NCI-H1092 treated with DMSO at 0.1 percent for 48 hours (cell line): ENCODE data around the gene CPAMD8.
"Not testable (repeated sequence)": the region's sequence is repeated elsewhere in the genome, so short reads cannot be mapped to it uniquely, and the experiment has no call there.

Experiments used
- DNase-seq: peaks from one replicate; lab custom pipeline; 2025; lab: John Stamatoyannopoulos, UW

The CPAMD8 gene

DNA sequence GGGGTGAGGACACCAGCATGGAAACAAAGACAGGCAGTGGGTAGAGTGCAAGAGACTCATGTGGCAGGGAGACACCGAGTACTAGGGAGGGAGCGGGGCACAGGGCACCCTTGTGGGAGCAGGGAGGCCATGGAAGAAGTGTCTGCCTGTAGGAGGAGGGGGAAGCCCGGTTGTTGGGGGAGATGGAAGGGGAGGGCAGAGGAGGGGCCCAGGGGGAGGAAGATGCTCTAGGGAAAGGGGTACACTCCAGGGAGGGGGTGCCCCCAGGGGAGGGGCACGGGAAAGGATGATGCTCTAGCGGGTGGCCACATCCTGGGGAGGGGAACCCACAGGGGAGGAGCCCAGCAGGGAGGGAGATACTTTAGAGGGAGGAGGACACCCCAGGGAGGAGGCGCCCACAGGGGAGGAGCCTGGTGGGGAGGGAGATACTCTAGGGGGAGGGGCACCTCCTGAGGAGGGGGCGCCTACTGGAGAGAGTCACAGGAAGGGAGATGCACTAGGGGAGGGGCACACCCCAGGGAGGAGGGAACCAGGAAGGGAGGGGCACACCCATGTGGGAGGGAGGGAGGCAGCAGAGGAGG is 24.9 kb downstream of the CPAMD8 start:
- no peak for DNase-seq

DNA sequence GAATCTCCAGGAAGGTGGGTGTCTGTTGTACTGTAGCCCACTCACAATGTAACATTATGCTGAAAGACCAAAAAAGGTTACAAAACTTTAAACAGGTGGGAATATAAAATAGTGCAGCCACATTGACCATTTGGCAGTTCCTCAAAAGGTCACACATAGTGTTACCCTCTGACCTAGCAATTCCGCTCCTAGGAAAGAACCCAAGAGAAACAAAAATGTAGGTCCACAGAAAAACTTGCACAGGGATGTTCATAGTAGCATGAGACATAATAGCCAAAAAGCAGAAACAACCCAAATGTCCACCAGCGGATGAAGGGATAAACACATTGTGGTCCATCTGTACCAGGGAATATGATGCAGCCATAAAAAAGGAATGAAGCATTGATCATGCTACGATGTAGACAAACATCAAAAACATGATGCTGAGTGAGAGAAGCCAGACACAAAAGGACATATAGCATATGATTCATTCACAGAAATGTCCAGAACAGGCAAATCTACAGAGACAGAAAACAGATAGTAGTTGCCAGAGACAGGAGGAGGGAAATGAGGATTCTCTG is 27.9 kb downstream of the CPAMD8 start:
- DNase-seq: no peak

DNA sequence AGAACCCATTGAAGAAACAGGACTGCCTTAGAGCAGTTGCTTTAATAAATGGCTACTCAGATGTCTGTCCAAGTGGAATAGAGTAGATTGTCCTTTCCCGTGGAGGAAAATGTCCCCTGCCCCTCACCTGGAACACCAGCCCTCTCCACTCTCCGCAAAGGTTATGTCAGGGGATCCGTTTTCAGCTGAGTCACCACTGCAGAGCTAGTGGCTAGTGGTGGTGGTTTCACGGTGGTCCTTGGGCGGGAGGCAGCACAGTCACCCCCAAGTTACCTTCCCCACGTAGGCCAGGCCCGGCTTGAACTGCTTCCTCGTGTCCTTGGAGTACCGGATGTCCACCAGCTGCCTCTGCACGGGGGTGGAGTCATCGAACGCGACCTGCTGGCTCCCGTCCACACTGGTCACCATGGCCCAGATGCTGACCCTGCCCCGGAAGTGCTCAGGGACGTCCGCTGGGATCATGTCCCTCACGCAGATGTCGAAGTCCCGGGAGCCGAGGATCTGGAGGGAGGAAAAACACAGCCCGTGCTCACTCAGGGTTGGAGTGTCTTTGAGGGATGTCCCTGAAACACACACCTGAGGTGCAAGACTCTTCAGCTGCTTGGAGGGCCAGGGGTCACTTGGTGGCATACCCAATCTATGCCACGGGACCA is 29.6 kb downstream of the CPAMD8 start:
- DNase-seq: not testable (repeated sequence)

DNA sequence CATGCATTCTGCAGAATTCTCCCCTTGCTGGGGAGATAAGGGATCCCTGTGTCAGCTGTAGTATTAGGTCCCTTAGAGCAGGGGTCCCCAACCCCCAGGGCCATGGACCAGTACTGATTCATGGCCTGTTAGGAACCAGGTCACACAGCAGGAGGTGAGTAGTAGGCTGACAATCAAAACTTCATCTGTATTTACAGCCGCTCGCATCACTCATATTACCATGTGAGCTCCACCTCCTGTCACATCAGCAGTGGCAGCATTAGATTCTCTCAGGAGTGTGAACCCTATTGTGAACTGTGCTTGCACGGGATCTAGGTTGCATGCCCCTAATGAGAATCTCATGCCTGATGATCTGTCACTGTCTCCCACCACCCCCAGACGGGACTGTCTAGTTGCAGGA is 37.9 kb downstream of the CPAMD8 start:
- DNase-seq: no peak

DNA sequence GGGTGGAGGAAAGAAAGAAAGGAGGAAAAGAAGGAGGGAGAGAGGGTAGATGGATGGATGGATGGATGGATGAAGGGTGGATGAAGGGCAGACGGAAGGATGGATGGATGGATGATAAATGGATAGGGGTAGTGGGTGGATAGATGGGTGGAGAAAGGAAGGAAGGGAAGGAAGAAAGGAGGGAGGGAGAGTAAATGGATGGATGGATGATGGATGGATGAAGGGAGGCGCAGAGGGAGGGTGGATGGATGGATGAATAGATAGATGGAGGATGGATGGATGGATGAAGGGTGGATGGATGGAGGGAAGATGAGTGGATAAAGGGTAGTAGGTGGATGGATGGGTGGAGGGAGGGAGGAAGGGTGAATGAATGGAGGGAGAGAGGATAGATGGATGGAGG is 41.2 kb downstream of the CPAMD8 start:
- no peak for DNase-seq

DNA sequence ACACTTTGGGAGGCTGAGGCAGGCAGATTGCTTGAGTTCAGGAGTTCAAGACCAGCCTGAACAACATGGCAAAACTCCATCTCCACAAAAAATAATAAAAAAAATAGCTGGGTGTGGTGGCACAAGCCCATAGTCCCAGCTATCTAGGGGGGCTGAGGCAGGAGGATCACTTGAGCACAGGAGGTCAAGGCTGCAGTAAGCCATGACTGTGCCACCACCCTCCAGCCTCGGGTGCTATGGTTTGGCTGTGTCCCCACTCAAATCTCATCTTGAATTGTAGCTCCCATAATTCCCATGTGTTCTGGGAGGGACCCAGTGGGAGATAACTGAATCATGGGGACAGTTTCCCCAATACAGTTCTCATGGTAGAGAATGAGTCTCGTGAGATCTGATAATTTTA is 44.0 kb downstream of the CPAMD8 start:
- not testable (repeated sequence) for DNase-seq

DNA sequence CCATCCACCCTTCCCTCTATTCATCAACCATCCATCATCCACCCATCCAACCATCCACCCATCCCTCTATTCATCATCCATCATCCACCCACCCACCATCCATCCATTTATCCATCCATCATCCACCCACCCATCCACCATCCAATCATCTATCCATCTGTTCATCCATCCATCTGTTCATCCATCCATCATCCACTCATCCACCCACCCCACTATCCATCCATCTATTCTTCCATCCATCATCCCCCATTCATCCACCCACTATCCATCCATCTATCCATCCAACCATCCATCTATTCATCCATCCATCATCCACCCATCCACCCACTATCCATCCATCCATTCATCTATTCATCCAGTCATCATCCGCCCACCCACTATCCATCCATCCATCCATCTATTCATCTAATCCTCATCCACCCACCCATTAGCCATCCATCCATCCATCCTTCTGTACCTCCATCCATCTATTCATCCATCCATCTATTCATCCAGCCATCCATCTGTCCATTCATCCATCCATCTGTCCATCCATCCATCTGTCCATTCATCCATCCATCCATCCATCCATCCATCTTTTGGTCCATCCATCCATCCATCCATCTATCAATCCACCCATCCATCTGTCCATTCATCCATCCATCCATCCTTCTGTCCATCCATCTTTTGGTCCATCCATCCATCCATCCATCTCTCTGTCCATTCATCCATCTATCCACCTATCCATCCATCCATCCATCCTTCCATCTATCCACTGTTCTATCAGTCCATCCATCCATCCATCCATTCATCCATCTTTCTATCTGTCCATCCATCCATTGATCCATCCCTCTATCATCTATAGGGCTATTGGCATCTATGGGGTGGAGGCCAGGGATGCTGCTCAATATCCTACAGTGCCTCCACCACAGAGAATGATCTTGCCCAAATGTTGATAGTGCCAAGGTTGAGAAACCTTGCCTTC is 47.5 kb downstream of the CPAMD8 start:
- no peak for DNase-seq

DNA sequence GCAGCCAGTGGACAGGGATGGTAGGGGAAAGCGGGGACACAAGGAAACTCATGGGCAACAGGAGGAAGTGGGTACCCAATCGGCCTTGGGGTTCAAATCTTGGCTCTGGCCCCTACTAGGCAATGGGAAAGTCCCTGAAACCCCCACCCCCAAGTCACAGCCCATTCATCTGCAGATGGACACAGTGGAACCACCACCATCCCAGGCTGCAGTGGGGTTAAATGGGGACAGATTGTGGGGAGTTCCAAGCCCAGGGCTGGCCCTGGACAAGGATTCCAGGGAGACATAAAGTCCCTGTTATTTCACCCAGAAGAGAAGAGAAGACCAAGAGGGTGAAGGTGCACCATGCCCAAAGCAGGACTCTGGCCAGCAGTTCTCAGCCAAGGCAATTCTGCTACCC is 48.5 kb downstream of the CPAMD8 start:
- no peak for DNase-seq

DNA sequence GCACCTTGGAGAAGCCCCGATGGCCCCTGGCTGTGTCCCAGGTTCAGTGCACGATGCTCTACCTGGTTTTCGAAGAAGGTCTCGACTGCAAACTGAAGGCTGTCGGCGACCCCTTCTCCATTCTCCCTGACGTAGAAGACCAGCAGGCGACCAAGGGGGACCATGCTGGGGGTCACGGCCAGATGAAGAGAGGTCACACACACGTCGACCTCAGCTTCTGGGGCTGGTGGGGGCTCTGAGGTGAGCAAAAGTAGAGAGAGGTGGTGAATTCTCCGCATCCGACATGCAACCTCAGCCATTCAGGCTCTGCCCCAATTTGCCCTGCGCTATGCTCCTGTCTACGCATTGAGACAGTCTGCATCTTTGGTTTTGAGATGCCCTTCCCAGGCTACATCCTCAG is 49.3 kb downstream of the CPAMD8 start:
- DNase-seq: no peak

DNA sequence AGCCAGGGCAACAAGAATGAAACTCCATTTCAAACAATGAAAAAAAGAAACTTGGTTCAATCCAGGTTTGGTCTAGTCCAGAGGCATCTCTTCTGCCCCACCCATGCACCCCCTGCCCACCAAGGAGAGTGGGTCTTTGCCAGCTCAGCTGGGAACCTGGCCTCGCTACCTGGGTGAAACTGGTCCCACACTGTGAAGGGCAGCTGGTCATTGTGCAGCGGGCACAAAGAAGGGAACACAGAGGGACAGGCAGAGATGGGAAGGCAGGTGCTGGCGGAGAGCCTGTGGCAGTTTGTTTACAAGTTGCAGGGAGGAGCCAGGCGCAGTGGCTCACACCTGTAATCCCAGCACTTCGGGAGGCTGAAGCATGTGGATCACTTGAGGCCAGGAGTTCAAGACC is 50.2 kb downstream of the CPAMD8 start:
- no peak for DNase-seq

DNA sequence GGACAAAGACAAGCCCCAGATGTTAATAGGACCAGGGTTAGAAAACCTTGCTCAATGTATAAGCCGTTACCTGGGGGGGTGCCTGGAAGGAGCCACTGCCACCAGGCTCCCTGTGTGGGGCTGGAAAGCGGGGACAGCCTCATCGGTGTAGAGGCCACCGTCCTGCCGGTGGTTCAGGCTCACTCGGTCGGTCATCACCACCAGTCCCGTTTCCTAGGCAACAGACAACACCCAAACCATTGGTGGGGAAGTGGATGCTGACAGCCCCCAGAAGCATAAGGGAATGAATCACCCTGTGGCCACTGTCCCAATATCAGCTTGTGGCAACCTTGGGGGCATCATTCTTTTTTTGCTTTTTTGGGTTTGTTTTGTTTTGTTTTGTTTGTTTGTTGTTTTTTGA is 55.8 kb downstream of the CPAMD8 start:
- DNase-seq: no peak

DNA sequence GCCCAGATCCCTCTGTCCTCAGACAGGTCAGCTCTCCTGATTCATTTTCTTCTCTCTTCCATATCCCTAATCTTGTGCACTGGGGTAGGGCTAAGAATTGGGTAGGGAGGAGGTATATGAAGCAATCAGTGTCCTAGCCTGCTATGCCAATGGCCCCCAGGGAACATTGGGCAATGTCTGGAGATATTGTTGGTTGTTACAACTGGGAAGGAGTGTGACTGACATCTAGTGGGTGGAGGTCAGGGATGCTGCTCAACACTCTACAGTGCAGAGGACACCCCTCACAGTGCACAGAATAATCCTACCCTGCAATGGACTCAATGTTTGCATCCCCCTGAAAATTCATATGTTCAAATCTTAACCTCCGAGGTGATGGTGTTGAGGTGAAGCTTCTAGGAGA is 57.5 kb downstream of the CPAMD8 start:
- DNase-seq: no peak

DNA sequence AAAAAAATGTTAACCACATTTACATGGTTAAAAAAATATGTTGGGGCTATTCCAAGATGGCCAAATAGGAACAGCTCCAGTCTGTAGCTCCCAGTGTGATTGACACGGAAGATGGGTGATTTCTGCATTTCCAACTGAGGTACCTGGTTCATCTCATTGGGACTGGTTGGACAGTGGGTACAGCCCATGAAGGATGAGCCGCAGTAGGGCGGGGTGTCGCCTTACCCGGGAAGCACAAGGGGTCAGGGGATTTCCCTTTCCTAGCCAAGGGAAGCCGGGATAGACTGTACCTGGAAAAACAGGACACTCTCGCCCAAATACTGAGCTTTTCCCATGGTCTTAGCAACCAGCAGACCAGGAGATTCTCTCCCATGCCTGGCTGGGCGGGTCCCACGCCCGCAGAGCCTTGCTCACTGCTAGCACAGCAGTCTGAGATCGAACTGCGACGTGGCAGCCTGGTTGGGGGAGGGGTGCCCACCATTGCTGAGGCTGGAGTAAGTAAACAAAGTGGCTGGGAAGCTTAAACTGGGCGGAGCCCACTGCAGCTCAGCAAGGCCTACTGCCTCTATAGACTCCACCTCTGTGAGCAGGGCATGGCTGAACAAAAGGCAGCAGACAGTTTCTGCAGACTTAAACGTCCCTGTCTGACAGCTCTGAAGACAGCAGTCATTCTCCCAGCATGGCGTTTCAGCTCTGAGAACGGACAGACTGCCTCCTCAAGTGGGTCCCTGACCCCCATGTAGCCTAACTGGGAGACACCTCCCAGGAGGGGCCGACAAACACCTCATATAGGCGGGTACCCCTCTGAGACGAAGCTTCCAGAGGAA is 65.4 kb downstream of the CPAMD8 start:
- not testable (repeated sequence) for DNase-seq

DNA sequence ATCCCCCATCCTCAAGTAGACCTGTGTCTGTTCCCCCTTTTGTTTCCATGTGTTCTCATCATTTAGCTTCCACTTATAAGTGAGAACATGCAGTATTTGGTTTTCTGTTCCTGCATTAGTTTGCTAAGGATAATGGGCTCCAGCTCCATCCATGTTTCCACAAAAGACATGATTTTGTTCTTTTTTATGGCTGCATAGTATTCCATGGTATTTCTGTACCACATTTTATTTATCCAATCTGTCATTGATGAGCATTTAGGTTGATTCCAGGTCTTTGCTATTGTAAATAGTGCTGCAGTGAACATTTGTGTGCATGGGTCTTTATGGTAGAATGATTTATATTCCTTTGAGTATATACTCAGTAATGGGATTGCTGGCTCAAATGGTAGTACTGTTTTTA is 68.3 kb downstream of the CPAMD8 start:
- DNase-seq: not testable (repeated sequence)

DNA sequence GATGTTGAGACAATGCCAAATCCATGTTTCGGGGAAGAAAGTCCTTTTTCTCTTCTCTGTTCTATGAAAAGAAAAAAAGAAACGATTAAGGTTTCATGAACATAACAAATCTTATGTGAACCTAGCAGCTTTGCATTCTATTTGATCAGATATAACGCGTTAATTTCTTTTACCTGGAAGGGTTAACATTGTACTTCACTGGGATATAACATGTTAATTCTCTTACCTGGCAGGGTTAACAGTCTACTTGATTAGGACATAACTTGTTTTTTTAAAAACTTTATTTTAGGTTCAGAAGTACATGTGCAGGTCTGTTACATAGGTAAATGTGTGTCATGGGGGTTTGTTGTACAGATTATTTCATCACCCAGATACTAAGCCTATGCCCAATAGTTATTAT is 68.8 kb downstream of the CPAMD8 start:
- no peak for DNase-seq

DNA sequence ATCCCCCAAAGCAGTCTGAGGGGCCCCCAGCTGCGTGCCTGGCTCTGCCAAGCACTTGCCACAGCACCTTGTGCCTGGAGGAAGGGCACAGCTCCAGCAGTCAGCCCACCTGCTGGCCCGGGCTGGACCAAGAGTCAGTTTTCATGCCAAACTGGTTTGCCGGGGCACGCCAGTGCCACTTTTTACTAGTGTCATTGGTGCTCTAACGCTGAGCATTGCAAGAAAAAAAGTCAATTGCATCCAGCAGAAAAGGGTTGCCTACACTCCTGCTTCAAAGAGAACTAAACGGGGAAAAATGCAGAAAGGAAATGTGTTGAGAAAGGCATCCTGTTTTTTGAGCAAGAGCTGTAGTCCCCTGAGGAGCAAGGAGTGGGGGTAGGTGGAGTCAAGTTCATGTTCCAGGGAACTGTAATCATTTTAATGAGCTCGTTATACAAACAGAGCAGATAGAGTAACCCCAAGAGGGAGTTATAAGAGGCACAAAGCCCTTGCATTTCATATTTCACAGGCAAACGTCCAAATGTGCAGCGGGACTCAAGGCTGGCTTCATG is 69.4 kb downstream of the CPAMD8 start:
- peak; percentile 11 for DNase-seq

DNA sequence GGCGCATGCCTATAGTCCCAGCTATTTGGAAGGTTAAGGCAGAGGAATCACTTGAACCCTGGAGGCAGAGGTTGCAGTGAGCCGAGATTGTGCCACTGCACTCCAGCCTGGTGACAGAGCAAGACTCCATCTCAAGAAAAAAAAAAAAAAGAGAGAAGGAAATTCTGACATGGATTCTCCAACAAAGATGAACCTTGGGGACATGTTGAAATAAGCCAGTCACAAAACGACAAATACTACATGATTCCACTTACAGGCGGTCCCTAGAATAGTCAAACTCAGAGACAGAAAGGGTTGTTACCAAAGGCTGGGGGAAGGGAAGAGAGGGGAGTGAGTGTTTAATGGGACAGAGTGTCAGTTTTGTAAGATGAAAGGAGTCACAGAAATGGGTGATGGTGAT is 71.4 kb downstream of the CPAMD8 start:
- DNase-seq: no peak

DNA sequence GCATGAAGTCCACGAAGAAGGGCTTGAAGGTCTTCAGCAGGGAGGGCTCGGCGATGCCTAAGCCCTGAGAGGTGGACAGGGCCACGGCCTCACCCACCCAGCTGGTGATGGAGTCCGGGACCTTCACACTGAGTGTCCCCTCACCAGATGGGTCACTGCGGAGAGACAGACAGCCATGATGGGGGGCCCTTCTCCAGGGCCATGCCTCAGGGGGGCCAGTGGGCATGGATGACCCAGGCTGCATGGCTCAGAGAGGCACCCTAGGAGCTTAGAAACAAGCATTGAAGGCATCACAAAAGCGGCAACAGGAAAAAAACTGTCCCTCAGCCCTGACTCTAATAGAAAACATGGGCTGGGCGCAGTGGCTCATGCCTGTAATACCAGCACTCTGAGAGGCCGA is 74.6 kb downstream of the CPAMD8 start:
- no peak for DNase-seq

DNA sequence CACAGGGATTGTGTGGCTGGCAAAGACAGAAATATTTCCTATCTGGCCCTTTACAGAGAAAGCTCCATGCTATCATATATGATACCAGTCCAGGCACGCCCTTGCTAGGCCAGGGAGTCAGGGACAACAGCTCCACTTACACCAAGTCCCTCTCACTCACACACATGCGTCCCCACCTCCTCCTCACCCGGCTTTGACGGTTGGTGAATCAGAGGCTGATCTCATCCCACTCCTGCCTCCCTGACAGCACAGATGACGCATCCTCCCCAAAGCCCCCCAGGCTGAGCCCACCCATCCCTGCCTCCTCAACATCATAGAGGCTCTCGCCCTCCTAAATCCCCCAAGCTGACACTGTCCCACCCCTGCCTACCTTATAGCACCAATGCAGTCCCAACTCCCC is 75.1 kb downstream of the CPAMD8 start:
- no peak for DNase-seq

DNA sequence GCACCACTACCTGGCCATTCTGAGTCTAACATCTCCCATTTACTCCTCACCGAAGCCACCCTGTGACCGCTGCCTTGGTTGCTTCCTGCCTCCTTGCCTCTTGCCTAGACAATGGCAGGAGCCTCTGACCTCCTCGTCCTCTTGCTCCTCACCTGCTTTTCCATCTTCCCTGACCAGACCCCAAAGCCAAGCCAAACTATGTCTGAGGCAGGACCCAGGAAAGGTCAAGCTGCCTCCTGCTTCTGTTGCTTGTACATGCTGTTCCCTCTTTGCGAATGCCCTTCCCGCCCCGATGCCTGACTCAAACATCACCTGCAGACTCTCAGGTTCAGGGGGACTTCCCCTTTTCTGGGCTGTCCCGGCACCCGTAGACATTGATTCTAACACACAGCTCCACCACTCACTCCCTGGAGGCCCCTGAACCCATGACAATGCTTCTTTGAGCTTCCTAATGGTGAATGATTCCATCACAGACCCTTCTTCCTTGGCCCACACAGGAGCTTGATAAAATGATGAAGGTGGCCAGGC is 77.0 kb downstream of the CPAMD8 start:
- no peak for DNase-seq
